ENCODE data around the gene CEP19.
A peak's percentile ranks its signal among the peaks of the same experiment; 100 is the strongest.

The CEP19 gene

DNA sequence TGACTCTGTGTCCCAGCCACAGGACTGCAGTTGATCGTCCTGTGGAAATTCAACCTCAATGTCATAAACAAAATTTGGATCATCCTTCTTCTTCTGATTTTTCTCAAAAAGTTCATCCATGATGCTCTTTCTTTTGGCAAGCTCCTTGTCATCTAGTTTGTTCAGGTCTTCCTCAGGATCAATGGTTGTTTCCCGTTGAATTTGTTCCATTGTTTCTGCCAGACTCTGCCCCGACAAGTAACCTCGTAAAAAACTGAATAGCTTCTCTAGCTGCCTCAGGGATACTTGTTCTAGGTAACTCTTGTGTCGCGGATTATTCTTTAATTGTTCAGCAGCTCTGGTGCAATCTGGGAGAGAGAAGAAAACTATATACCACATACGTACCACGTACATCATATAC, 4.5 kb downstream of the CEP19 start:
- no peak for DNase-seq

DNA sequence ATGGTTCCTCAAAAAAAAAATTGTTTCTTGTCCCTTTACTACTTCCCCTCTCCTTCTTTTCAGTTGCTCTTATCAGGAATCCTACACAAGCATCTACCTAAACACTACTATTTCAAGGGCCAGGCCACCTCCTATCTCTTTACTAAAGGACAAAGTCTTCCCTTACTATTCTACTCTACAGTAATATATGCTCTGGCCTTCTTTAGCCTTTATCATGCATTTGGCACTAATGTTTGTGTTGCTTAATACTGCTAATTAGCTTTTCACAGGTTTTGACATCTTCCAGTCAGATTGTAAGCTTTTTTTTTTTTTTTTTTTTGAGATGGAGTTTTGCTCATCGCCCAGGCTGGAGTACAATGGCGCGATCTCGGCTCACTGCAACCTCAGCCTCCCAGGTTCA, 5.3 kb downstream of the CEP19 start:
- DNase-seq: no peak

DNA sequence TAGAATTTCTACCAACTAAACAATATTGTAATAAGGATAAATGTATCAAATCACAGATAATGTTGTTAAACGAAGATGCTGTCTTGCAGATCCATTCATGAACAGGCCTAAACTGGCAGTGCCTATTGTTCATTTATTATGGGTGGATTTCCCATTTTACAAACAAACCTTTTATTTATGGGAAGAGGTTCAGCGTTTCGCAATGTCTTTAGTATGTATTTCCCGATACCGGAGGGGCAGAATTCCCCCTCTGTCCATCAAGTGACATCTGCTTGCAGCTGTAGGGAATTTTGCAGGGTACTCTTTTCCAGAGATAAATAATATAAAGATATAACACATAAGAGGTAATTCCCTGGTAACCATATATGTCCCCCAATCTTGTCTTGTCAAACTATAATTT, 5.7 kb downstream of the CEP19 start:
- no peak for DNase-seq

DNA sequence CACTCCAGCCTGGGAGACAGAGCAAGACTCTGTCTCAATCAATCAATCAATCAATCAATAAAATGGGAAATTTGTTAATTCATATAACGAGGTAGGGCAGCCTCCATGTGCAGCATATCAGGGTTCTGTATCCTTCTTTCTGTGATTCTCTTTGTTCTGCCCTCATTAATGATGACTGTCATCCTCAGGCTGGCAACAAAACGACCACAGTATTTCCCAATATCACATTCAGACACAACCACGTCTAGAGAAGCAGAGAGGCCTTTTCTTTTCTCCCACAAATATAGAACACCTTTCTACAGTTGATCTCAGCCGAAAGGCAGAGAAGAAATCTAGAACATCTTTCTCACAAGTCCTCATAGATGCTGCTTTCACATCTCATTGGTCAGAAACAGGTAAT, 11.2 kb downstream of the CEP19 start:
- DNase-seq: no peak

DNA sequence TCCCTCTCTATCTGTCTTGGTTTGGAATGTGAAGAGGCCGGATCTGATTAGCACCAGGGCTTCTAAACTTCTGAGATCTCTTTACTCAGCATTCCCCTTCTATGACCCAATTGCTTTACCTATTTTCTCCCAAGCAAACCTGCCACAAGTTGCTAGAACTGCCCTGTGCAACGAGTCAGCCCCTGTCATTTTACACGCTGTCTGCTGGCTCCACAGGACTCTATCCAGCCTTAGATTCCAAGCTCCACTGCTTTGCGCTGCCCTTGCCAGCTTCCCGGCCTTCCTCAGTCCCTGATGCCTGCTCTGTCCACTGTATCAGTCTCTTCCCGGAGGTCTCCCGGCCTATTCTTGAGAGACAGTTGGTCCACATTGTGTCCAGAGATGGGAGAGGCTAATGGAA, 12.3 kb downstream of the CEP19 start:
- no peak for DNase-seq

DNA sequence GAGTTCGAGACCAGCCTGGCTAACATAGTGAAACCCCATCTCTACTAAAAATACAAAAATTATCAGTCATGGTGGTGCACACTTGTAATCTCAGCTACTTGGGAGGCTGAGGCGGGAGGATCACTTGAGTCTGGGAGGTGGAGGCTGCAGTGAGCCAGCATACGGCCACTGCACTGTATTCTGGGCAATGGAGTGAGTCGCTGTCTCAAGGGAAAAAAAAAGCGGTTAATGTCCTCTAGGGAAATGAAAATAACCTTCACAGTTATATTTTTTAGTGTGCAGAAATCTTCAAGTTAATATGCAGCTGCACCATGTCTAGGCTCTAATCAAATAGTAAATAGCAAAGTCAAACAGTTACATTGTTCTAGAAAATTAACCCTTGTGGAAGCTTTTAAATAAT, 14.8 kb downstream of the CEP19 start:
- no peak for DNase-seq

- DNase-seq: no peak
These were observed 16.2 kb downstream of the CEP19 start for GRCh38 chr3:196695849-196696226.

- no peak for DNase-seq
These were observed 16.9 kb downstream of the CEP19 start for GRCh38 chr3:196694941-196695848.

- no peak for DNase-seq
These were observed 17.8 kb downstream of the CEP19 start for GRCh38 chr3:196694202-196694638.

DNA sequence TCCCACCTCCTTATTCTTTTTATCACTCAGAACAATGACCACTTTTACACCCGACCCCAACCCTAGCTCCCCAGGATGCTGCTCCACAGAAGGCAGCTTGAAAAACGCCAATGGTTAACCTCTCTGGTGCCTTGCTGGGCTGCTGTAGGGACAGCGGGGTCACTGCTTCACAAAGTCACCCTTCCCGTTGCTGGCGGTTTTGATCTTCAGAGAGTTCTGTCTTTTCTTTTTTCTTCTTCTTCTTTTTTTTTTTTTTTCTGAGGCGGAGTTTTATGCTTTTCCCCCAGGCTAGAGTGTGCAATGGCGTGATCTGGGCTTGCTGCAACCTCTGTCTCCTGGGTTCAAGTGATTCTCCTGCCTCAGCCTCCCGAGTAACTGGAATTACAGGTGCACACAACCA, 20.7 kb downstream of the CEP19 start:
- no peak for DNase-seq

GRCh38 chr3:196689941-196690660, 21.9 kb downstream of the CEP19 start:
- DNase-seq: no peak

DNA sequence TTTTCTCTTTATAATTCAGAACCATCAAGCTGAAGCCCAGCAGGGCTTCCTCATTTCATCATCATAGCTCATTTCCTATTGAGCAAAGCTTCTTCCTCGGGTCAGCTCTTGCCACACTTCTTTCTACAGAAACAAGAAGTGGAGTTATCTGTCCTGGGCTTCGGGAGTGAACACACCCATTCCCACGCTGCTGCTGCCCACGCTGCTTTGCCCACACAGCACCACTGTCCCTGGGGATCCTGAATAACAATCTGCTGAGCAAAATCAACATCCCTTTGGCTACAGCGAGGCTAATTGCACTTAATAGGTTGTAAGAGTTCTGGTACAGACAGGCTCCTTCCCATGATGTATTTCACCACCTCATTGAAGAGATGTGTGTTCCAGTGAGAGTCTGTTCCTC, 23.7 kb downstream of the CEP19 start:
- no peak for DNase-seq

- no peak for DNase-seq
These were observed 25.6 kb downstream of the CEP19 start for GRCh38 chr3:196686436-196686835.

- DNase-seq: peak; percentile 65
These were observed 27.3 kb downstream of the CEP19 start for GRCh38 chr3:196684548-196685407.

- DNase-seq: no peak
These were observed 34.1 kb downstream of the CEP19 start for GRCh38 chr3:196677931-196678330.

DNA sequence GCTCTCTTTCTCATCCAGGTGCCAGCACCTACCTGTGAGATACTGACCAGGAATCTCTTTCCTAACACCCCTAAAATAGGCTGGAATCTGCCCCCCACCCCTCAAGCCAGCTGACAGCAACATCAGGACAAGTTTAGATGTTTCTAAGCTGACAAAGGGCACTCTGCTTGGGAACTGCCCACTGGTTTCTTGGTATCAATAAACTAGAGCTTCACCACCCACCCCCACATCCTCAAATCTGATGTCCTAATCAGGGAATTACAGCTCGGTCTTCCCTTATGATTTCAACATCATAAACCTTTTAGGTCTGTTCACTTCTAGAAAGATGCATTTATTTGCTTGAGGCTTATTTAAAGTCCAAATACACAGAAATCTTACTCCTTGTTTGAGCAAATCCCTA, 34.7 kb downstream of the CEP19 start:
- DNase-seq: no peak

DNA sequence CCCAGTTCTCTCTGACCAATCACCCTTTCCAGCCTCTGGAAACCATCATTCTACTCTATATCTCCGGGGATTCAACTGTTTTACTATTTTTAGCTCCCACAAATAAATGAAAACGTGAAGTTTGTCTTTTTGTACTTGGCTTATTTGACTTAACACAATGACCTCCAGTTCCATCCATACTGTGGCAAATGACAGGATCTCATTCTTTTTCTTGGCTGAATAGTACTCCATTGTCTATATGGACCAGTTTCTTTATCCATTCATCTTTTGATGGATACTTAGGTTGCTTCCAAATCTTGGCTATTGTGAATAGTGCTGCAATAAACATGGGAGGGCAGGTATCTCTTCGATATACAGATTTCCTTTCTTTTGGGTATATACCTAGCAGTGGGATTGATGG, 38.4 kb downstream of the CEP19 start:
- no peak for DNase-seq

DNA sequence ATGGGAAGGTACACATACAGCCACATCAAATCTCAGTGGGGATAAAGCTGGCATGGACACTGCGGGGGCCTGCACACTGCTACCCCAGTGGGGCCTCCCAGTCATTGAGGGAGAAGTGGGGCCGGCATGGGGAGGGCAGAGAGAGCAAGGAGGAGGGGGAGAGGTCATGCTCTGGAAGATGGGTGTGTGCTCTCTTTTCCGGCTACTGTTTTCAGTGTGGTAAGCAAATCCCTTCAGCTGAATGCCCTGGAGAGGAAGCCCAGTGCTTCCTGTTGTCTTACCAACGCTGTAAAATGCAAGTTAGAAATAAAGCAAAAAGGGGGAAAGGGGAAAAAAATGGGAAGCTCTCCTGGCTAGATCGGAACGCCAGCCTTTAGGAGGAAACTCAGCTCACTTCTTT, 41.7 kb downstream of the CEP19 start:
- no peak for DNase-seq

DNA sequence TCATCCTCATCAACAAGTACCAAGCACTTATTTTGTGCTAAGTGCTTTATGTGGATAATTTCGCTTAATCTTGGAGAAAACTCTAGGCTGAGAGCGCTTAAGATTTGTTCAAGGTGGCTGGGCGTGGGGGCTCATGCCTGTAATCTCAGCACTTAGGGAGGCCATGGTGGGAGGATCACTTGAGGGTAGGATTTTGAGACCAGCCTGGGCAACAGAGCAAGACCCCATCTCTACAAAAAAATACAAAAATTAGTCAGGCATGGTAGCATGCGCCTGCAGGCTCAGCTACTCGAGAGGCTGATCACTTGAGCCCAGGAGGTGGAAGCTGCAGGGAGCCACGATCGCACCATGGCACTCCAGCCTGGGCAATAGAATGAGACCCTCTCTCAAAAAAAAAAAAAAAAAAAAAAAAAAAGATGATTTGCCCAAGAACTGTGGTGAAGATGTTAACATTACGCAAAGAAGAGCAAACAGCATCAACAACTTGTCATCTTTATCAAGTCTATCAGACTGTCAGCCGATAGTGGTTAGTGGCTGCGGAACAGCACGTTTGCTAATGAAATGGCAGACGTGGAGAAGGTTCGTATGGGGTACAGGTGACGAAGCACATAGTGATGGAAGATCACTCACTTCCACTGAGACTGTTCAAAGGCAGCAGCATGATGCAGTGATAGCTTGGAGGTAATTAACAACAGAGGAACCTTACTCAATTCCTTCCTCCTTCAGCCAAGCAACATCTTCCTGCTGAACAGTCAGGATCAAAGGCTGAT, 44.8 kb downstream of the CEP19 start:
- DNase-seq: no peak

GRCh38 chr3:196666001-196666867, 45.8 kb downstream of the CEP19 start:
- no peak for DNase-seq

Data from activated T-cell treated with anti-CD3 and anti-CD28 coated beads, Interleukin-2, amount 50 U/mL, for 1 hour (primary cell).